Mesodermal cell (in vitro differentiated cells): Measurements from ENCODE around the gene CHIT1.
"Not testable (repeated sequence)": the region's sequence is repeated elsewhere in the genome, so short reads cannot be mapped to it uniquely, and the experiment has no call there.

Experiments used
- H3K27ac ChIP-seq: 2 replicates; pipeline ENCODE4 v1.7.0; 2013; ENCODE audit warnings: mild to moderate bottlenecking, low read depth, low read length, moderate library complexity; ENCODE audit not compliant: severe bottlenecking
- H3K36me3 ChIP-seq: 2 replicates; pipeline ENCODE4 v1.7.1; 2013; ENCODE audit warnings: mild to moderate bottlenecking, low read length, moderate library complexity; ENCODE audit not compliant: control insufficient read depth, insufficient read depth
- H3K4me1 ChIP-seq: one replicate; pipeline ENCODE4 v1.7.1; 2013; ENCODE audit warnings: mild to moderate bottlenecking, low read length; ENCODE audit not compliant: insufficient read depth, control insufficient read depth, poor library complexity, severe bottlenecking
- H3K4me3 ChIP-seq: 2 replicates; pipeline ENCODE4 v1.7.0; 2013; ENCODE audit warnings: low read length, control low read depth, mild to moderate bottlenecking; ENCODE audit not compliant: insufficient read depth, poor library complexity, severe bottlenecking; ENCODE audit errors: extremely low read depth
- H3K9me3 ChIP-seq: 2 replicates; pipeline ENCODE4 v1.7.1; 2013; ENCODE audit warnings: mild to moderate bottlenecking, low read length, moderate library complexity; ENCODE audit not compliant: control insufficient read depth
- WGBS, 2 experiments: methylation state at CpG; one replicate each; pipeline ENCODE4 v1.1.5; 2013; ENCODE audit warnings: missing lambda C conversion rate in 2 of 2; ENCODE audit not compliant: insufficient coverage in 2 of 2; 5-methylcytosine and 5-hydroxymethylcytosine counted together

The CHIT1 gene

DNA sequence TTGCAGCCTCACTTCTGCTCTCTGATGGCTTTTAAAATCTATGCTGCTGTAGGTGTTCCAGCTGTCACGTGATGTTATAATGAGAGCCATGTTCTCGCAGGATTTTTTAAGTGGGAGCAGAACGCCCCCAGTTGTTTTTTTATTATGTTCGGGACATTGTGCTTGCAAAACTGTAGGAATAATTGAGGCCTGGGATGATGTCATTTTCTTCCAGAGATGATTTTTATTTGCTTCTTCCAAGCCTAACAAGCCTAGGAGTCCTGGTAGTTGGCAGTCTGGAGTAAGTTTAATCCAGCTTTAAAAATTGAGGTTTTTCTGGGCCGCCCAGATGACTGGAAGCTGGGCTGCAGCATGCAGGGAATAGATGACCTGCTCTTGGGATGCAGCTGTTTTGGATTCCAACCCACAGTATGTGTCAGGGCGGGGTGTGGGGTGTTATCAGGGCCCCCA is 34.6 kb upstream of the CHIT1 start:
- Histone ChIP-seq H3K36me3 (no peaks in the 10 kb centered on the region), H3K4me1 (peaks cover 8% of the 10 kb centered on the region), H3K4me3 (no peak overlapping the region), H3K9me3 (no peaks in the 10 kb centered on the region), H3K27ac (no peak overlapping the region)
- 87 to 100% methylated on average over 4 of the region's 6 CpGs for WGBS, 2 experiments

DNA sequence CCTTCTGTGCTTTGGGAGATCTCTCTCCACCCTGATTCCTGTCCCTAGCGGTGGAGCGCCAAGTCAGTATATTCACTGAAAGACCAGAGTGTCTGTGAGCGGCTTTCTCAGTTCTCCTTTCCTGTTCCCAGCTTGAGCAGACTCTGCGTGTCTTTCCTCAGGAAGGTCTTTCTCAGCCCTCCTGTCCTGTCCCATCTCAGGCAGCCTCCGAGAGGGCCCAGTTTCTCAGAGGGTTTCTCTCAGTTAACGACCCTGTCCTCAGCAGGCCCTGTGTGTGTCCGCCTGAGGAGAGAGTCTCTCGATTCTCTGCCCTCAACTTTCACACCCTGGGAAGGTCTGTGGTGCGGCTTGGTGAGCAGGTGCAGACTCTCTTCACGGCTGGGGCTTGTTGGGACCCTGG is 34.0 kb upstream of the CHIT1 start:
- Histone ChIP-seq H3K4me1 (peaks cover 8% of the 10 kb centered on the region), H3K9me3 (no peaks in the 10 kb centered on the region), H3K27ac (no peak overlapping the region), H3K4me3 (no peak overlapping the region), H3K36me3 (no peaks in the 10 kb centered on the region)
- WGBS, 2 experiments: 86 to 96% methylated on average over 8 of the region's 10 CpGs

DNA sequence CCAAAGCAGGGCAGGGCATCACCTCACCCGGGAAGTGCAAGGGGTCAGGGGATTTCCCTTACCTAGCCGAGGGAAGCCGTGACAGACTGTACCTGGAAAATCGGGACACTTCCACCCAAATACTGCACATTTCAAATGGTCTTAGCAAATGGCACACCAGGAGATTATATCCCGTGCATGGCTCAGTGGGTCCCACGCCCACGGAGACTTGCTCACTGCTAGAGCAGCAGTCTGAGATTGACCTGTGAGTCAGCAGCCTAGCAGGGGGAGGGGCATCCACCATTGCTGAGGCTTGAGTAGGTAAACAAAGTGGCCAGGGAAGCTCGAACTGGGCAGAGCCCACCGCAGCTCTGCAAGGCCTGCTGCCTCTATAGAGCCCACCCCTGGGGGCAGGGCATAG is 27.2 kb upstream of the CHIT1 start:
- not testable (repeated sequence) for H3K4me3 ChIP-seq, H3K9me3 ChIP-seq, H3K36me3 ChIP-seq, H3K27ac ChIP-seq, H3K4me1 ChIP-seq
- 79 to 97% methylated on average over 5 to 9 of the region's 9 CpGs for WGBS, 2 experiments

DNA sequence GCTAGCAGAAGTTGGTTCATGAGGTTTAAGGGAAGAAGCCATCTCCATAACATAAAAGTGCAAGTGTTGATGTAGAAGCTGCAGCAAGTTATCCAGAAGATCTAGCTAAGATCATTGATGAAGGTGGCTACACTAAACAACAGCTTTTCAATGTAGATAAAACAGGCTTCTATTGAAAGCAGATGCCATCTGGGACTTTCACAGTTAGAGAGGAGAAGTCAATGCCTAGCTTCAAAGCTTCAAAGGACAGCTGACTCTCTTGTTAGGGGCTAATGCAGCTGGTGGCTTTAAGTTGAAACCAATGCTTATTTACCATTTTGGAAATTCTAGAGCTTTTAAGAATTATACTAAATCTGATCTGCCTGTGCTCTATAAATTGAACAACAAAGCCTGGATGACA is 25.3 kb upstream of the CHIT1 start:
- H3K4me1 ChIP-seq, H3K27ac ChIP-seq, H3K9me3 ChIP-seq, H3K36me3 ChIP-seq, H3K4me3 ChIP-seq: not testable (repeated sequence)

DNA sequence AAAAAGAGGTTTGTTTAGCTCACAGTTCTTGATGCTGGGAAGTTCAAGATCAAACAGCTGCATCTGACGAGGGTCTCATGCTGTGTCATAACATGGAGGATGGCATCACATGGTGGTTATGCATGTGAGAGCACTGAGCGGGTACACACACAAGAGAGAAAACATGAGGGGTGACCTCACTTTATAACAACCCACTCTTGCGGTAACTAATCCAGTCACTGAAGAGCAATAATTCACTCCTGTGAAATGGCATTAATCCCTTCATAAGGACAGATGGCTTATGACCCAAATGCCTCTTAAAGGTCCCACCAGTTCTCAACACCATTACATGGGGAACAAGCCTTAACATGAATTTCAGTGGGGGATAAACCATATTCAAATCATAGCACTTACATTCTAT is 23.2 kb upstream of the CHIT1 start:
- H3K27ac ChIP-seq: no peak overlapping the region
- 80 to 88% methylated on average over 1 of the region's 3 CpGs for WGBS, 2 experiments
- H3K4me1 ChIP-seq: no peaks in the 10 kb centered on the region
- peaks cover 8% of the 10 kb centered on the region for H3K9me3 ChIP-seq
- H3K36me3 ChIP-seq: no peaks in the 10 kb centered on the region
- no peak overlapping the region for H3K4me3 ChIP-seq

DNA sequence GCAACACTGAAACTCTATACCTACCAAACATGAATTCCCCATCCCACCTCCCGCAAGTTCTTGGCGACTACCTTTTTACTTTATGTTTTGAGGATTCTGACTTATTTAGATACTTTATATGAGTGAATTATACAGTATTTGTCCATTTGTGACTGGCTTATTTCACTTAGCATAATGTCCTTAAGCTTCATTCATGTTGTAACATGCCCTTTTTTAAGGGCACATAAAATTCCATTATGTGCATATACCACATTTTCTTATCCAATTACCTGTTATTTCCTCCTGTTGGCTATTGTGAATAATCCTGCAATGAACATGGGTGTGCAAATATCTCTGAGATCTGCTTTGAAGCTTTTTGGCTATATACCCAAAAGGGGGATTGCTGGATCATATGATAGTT is 22.0 kb upstream of the CHIT1 start:
- no CpG with 5 or more reads among the region's 2 CpGs for WGBS, 2 experiments
- Histone ChIP-seq H3K9me3 (peaks cover 6% of the 10 kb centered on the region), H3K27ac (no peak overlapping the region)

DNA sequence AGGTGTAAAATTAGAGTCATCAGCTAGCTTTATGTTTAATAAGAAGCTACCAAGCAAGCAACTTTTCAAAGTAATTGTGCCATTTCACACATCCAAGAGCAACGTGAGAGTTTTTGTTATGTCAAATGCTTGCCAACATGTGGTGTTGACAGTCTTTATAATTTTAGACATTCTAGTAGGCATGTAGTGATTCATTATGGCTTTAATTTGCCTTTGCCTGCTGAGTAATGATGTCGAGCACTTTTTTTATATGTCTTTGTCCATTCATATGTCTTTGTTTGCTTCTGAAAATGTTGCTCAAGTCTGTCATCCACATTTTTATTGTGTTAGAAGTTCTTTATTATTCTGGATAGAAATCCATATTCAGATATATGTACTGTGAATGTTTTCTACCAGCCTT is 21.4 kb upstream of the CHIT1 start:
- no peak overlapping the region for H3K4me3 ChIP-seq
- H3K9me3 ChIP-seq: peaks cover 2% of the 10 kb centered on the region
- 75% methylated on average over 1 of the region's 2 CpGs; no CpG with 5 or more reads in 1 of the 2 experiments for WGBS, 2 experiments
- H3K27ac ChIP-seq: no peak overlapping the region
- H3K36me3 ChIP-seq: no peaks in the 10 kb centered on the region
- H3K4me1 ChIP-seq: no peaks in the 10 kb centered on the region

More for the DNA sequence above, 22.0 kb upstream of the CHIT1 start:
- Histone ChIP-seq H3K4me1 (no peaks in the 10 kb centered on the region), H3K36me3 (no peaks in the 10 kb centered on the region), H3K4me3 (no peak overlapping the region)

DNA sequence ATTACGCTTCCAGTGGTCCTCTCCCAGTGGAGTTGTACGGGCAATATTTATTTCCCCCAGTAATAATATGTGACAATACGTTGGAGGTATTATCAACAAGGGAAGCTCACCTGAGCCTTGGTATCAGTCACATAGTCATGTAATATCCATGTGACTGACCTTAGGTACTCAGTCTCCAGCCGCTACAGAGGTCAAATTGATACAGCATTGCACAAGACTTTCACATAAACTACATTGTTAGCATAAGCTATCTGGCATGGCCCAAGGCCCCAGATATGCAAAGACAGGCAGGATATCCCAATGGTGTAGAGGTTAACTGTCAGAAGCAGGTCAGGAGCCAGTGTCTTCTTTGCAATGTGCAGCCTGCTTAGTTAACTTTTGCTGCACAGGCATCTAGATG is 15.3 kb upstream of the CHIT1 start:
- no peaks in the 10 kb centered on the region for H3K9me3 ChIP-seq
- no CpG with 5 or more reads among the region's 4 CpGs for WGBS, 2 experiments
- no peaks in the 10 kb centered on the region for H3K4me1 ChIP-seq
- no peaks in the 10 kb centered on the region for H3K36me3 ChIP-seq
- no peak overlapping the region for H3K4me3 ChIP-seq
- no peak overlapping the region for H3K27ac ChIP-seq

DNA sequence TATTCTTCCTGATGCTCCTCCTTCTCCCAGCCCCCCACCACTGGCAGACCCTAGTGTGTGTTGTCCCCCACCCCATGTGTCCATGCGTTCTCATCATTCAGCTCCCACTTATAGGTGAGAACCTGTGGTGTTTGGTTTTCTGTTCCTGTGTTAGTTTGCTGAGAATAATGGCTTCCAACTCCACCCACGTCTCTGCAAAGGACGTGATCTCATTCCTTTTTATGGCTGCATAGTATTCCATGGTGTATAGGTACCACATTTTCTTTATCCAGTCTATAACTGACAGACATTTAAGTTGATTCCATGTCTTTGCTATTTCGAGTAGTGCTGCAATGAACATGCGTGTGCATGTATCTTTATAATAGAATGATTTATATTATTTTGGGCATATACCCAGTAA is 12.2 kb upstream of the CHIT1 start:
- H3K9me3 ChIP-seq, H3K4me1 ChIP-seq, H3K4me3 ChIP-seq, H3K27ac ChIP-seq, H3K36me3 ChIP-seq: not testable (repeated sequence)
- WGBS, 2 experiments: 93% methylated on average over 2 of the region's 5 CpGs; no CpG with 5 or more reads in 1 of the 2 experiments

DNA sequence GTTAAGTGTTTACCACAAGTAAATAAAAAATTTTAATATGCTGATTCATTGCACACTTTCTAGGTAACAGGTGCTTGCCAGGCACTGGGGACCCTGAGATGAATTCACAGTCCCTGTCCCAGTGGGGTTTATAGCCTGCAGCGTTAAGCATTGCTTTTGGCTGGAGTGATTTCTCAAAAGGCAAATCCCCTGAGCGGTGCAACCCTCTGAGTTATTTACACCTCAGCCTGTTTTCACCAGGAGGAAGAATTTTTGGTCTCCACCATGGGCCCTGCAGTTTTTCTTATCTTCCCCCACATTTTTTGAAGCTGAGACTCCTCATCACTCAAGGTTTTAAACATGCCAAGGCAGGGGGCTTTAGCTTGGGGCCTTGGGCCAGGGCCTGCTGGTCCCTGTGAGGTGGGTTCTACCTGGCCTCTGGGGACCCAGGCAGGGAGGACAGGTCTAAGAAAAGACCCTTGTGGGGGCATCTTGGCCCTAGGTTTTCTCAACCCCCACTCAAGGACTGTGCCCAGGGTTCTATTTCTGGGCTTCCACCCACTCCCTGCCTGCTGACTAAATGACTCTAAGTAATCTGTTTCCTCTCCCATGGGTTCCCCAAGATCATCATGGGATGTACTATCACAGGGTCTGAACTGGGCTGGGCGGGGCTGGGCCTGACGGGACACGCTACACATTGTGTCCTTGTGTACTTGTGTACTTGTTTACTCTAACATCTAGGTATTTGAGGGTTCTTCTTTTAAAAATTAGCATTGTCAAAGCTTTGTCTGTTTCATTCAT is 10.2 kb upstream of the CHIT1 start:
- Histone ChIP-seq H3K36me3 (no peaks in the 10 kb centered on the region), H3K4me3 (no peak overlapping the region), H3K4me1 (no peaks in the 10 kb centered on the region), H3K9me3 (peaks cover 11% of the 10 kb centered on the region), H3K27ac (no peak overlapping the region)
- WGBS, 2 experiments: 85 to 100% methylated on average over 1 to 2 of the region's 5 CpGs

DNA sequence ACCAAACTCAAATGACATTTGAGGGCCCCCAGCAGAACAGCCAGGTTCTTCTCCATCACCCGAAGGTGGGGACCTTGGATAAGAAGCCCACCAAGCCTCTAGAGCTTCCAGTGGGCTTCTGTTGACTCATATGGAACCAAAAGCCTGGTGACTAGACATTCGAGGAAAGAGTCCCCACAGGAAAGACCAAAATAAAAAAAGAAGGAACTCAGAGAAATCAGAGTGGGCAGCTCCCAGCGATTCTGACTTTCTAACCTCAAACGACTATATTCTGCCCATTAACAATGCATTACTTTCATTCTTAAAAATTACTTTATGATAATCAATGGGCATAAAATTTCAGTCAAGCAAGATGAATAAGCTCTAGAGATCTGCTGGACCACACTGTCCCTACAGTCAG is 9.6 kb upstream of the CHIT1 start:
- Histone ChIP-seq H3K27ac (no peak overlapping the region), H3K9me3 (peaks cover 11% of the 10 kb centered on the region), H3K4me1 (no peaks in the 10 kb centered on the region), H3K36me3 (no peaks in the 10 kb centered on the region), H3K4me3 (no peak overlapping the region)
- WGBS, 2 experiments: 74 to 89% methylated on average over 3 of the region's 4 CpGs
